GM19395 (cell line): ENCODE results near the gene SEZ6L.

Experiments
- ATAC-seq: cut with Tn5 transposase; IDR thresholded peaks from one replicate; pipeline ENCODE4 v1.9.1; 2021; ENCODE audit warnings: mild to moderate bottlenecking, moderate library complexity; ENCODE audit not compliant: unreplicated experiment

SEZ6L gene

GRCh38 chr22:26292667-26292995 lies 123.4 kb downstream of the SEZ6L start:
- no peak for ATAC-seq

GRCh38 chr22:26295563-26296126 lies 126.4 kb downstream of the SEZ6L start:
- no peak for ATAC-seq

- ATAC-seq: no peak
Observed at GRCh38 chr22:26298605-26299310, 129.5 kb downstream of the SEZ6L start.

GRCh38 chr22:26302726-26303125 lies 133.5 kb downstream of the SEZ6L start:
- no peak for ATAC-seq

GRCh38 chr22:26303475-26303874 lies 134.2 kb downstream of the SEZ6L start:
- ATAC-seq: no peak

GRCh38 chr22:26304730-26305129 lies 135.5 kb downstream of the SEZ6L start:
- no peak for ATAC-seq

- ATAC-seq: no peak
Observed at GRCh38 chr22:26308467-26308866, 139.2 kb downstream of the SEZ6L start.

- no peak for ATAC-seq
Observed at GRCh38 chr22:26310616-26311015, 141.4 kb downstream of the SEZ6L start.

- ATAC-seq: no peak
Observed at GRCh38 chr22:26313291-26313690, 144.0 kb downstream of the SEZ6L start.

- ATAC-seq: no peak
Observed at GRCh38 chr22:26314171-26314570, 144.9 kb downstream of the SEZ6L start.

- ATAC-seq: no peak
Observed at GRCh38 chr22:26314656-26315055, 145.4 kb downstream of the SEZ6L start.

GRCh38 chr22:26316732-26317285 lies 147.5 kb downstream of the SEZ6L start:
- no peak for ATAC-seq

- ATAC-seq: no peak
Observed at GRCh38 chr22:26318975-26319374, 149.7 kb downstream of the SEZ6L start.

GRCh38 chr22:26320447-26320846 lies 151.2 kb downstream of the SEZ6L start:
- ATAC-seq: no peak

- ATAC-seq: no peak
Observed at GRCh38 chr22:26321469-26321913, 152.2 kb downstream of the SEZ6L start.

- no peak for ATAC-seq
Observed at GRCh38 chr22:26322179-26322905, 153.1 kb downstream of the SEZ6L start.

- no peak for ATAC-seq
Observed at GRCh38 chr22:26323013-26323412, 153.8 kb downstream of the SEZ6L start.

- no peak for ATAC-seq
Observed at GRCh38 chr22:26324150-26324549, 154.9 kb downstream of the SEZ6L start.

- no peak for ATAC-seq
Observed at GRCh38 chr22:26325641-26326040, 156.4 kb downstream of the SEZ6L start.

GRCh38 chr22:26326803-26327202 lies 157.5 kb downstream of the SEZ6L start:
- ATAC-seq: no peak

- ATAC-seq: no peak
Observed at GRCh38 chr22:26327306-26327705, 158.0 kb downstream of the SEZ6L start.

GRCh38 chr22:26328221-26328620 lies 159.0 kb downstream of the SEZ6L start:
- ATAC-seq: no peak
